Loucy (cell line): Measurements from ENCODE around the gene CMTR1.

Experiments used
- H2AFZ ChIP-seq: fragments of 200-600 bp; sonication (generic); 2 replicates; pipeline ENCODE4 v1.6.0; 2016; ENCODE audit warnings: antibody characterized with exemption, mild to moderate bottlenecking, low read length, moderate library complexity
- H3F3A ChIP-seq: fragments of 200-600 bp; 2 replicates; pipeline ENCODE4 v1.6.0; 2016; ENCODE audit warnings: antibody characterized with exemption, low read depth, mild to moderate bottlenecking
- H3K27me3 ChIP-seq: fragments of 200-600 bp; sonication (generic); 2 replicates; pipeline ENCODE4 v1.6.1; 2014; ENCODE audit warnings: low read length, mild to moderate bottlenecking; ENCODE audit not compliant: insufficient read depth, poor library complexity, severe bottlenecking
- H3K36me3 ChIP-seq: fragments of 200-600 bp; sonication (generic); 2 replicates; pipeline ENCODE4 v1.6.1; 2016; ENCODE audit warnings: low read length; ENCODE audit not compliant: insufficient read depth
- H3K4me1 ChIP-seq: fragments of 200-600 bp; sonication (generic); 2 replicates; pipeline ENCODE4 v1.5.1; 2014; ENCODE audit warnings: low read length, mild to moderate bottlenecking; ENCODE audit not compliant: insufficient read depth, poor library complexity, severe bottlenecking
- H3K4me2 ChIP-seq: fragments of 200-600 bp; sonication (generic); 2 replicates; pipeline ENCODE4 v1.6.0; 2014; ENCODE audit warnings: antibody characterized with exemption, low read length, low read depth, mild to moderate bottlenecking; ENCODE audit not compliant: poor library complexity, severe bottlenecking
- H3K4me3 ChIP-seq: fragments of 200-600 bp; sonication (generic); 2 replicates; pipeline ENCODE4 v1.5.1; 2014; ENCODE audit warnings: low read length, mild to moderate bottlenecking, mixed read lengths; ENCODE audit not compliant: poor library complexity, severe bottlenecking
- H3K79me2 ChIP-seq: fragments of 200-600 bp; sonication (generic); 2 replicates; pipeline ENCODE4 v1.6.1; 2014; ENCODE audit warnings: low read length; ENCODE audit not compliant: insufficient read depth
- H3K9ac ChIP-seq: fragments of 200-600 bp; sonication (generic); 2 replicates; pipeline ENCODE4 v1.6.0; 2014; ENCODE audit warnings: mild to moderate bottlenecking, low read depth, low read length, moderate library complexity; ENCODE audit not compliant: poor library complexity, severe bottlenecking
- H3K9me2 ChIP-seq: fragments of 200-600 bp; sonication (generic); replicated peaks from 2 replicates; pipeline ENCODE4 v1.6.1; 2016; ENCODE audit warnings: low read depth, low read length, mixed read lengths
- H3K9me3 ChIP-seq: fragments of 200-600 bp; sonication (generic); 2 replicates; pipeline ENCODE4 v1.6.1; 2014; ENCODE audit warnings: mild to moderate bottlenecking, antibody characterized with exemption, low read length, low read depth; ENCODE audit not compliant: insufficient read depth
- H4K20me1 ChIP-seq: fragments of 200-600 bp; sonication (generic); 2 replicates; pipeline ENCODE4 v1.6.0; 2014; ENCODE audit warnings: antibody characterized with exemption, low read length, mild to moderate bottlenecking; ENCODE audit not compliant: insufficient read depth, poor library complexity, severe bottlenecking
- CTCF ChIP-seq: fragments of 200-600 bp; sonication (generic); conservative IDR thresholded peaks from 2 replicates; pipeline ENCODE4 v1.5.1; 2014; ENCODE audit warnings: mild to moderate bottlenecking, antibody characterized with exemption, low read length
- EZH2phosphoT487 ChIP-seq: fragments of 200-600 bp; IDR thresholded peaks from 2 replicates; pipeline ENCODE4 v1.6.1; 2018; ENCODE audit warnings: antibody characterized with exemption, mild to moderate bottlenecking, moderate library complexity, borderline replicate concordance

Gene CMTR1

DNA sequence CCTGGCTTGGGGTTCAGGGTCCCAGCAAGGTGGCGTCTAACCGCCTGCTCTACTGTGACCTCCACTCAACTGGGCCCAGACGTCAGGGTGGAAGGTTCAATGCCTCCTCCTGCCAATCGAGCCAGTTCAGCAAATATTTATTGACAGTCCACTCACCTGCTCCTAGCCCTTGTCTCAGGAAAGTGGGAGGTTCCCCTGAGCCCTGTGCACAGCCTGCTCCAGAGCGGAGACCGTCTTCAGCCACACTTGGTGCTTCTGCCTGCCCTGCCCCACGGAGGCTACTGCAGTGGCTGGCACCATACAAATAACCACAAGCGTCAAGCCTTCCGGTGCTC, 60.6 kb downstream of the CMTR1 start:
- H3K4me2 ChIP-seq, result no peak overlapping the region
- peaks cover 36% of the 10 kb centered on the region for H3K4me1 ChIP-seq
- H4K20me1 ChIP-seq, result peaks cover 3% of the 10 kb centered on the region
- no peak overlapping the region for H3K9ac ChIP-seq
- no peaks in the 10 kb centered on the region for H3K9me2 ChIP-seq
- H3K9me3 ChIP-seq, result no peaks in the 10 kb centered on the region
- no peaks in the 10 kb centered on the region for H3F3A ChIP-seq
- H3K79me2 ChIP-seq, result peaks cover 28% of the 10 kb centered on the region
- TF ChIP-seq CTCF (no peak), EZH2phosphoT487 (no peak)
- no peak overlapping the region for H3K4me3 ChIP-seq
- H2AFZ ChIP-seq, result no peak overlapping the region
- H3K27me3 ChIP-seq, result no peaks in the 10 kb centered on the region
- H3K36me3 ChIP-seq, result no peaks in the 10 kb centered on the region

DNA sequence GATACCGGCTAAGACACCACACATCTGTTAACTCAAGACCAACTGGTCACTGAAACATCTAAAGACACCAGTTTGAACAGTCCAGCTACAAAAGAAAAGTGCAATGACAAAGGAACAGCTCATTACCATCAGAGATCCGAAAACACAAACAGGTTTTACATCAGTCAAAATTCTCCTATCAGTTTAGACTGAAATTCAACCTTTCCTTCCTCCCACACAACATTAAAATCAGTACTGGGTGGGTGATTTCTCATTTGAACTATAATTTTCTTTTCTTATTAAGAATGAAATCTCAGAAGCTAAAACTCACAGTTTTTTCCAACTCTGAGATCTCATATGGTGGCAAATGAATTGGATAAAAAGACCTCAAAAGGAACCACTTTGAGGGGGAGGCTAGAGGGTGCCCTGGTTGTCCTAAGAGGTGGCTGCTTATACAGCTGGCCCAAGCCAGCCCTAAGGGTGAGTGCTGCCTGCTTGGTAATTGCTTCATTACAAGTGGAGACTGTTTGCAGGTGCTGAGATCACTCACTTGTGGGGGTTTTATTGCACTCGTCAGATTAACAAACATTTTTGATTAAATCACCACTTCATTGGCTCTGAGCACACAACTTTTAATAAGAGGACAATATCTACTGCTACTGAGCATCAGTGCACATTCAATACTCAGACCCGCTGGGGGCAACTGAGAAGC, 62.4 kb downstream of the CMTR1 start:
- no peak overlapping the region for H3K4me3 ChIP-seq
- no peaks in the 10 kb centered on the region for H3K36me3 ChIP-seq
- H3K4me1 ChIP-seq, result peaks cover 43% of the 10 kb centered on the region
- no peaks in the 10 kb centered on the region for H3K9me3 ChIP-seq
- H3K79me2 ChIP-seq, result peaks cover 38% of the 10 kb centered on the region
- H3K4me2 ChIP-seq, result no peak overlapping the region
- H2AFZ ChIP-seq, result no peak overlapping the region
- H3K9me2 ChIP-seq, result no peaks in the 10 kb centered on the region
- H3K27me3 ChIP-seq, result no peaks in the 10 kb centered on the region
- no peak for TF ChIP-seq CTCF
- no peak for TF ChIP-seq EZH2phosphoT487
- no peak overlapping the region for H3K9ac ChIP-seq
- H3F3A ChIP-seq, result peaks cover under 1% of the 10 kb centered on the region; the same call in 1 of the 2 replicates
- H4K20me1 ChIP-seq, result peaks cover 3% of the 10 kb centered on the region

GRCh38 chr6:37496951-37497885, 64.2 kb downstream of the CMTR1 start:
- Histone ChIP-seq H3K36me3 (no peaks in the 10 kb centered on the region), H3K4me2 (peak overlapping the region; percentile 82), H3K79me2 (peaks cover 32% of the 10 kb centered on the region)

More at GRCh38 chr6:37496951-37497885, 64.2 kb downstream of the CMTR1 start:
- H4K20me1 ChIP-seq, result no peaks in the 10 kb centered on the region
- TF ChIP-seq EZH2phosphoT487, result no peak
- TF ChIP-seq CTCF, result no peak
- H3K9me3 ChIP-seq, result no peaks in the 10 kb centered on the region
- no peaks in the 10 kb centered on the region for H3K9me2 ChIP-seq
- H3K4me1 ChIP-seq, result peaks cover 41% of the 10 kb centered on the region
- H2AFZ ChIP-seq, result no peak overlapping the region
- peaks cover 10% of the 10 kb centered on the region for H3F3A ChIP-seq
- H3K9ac ChIP-seq, result peak overlapping the region; percentile 93
- no peaks in the 10 kb centered on the region for H3K27me3 ChIP-seq
- H3K4me3 ChIP-seq, result no peak overlapping the region
